Measurements from ENCODE around the gene VWA8.
A peak's percentile ranks its signal among the peaks of the same experiment; 100 is the strongest.
"Not testable (repeated sequence)": the region's sequence is repeated elsewhere in the genome, so short reads cannot be mapped to it uniquely, and the experiment has no call there.

VWA8 gene

GRCh38 chr13:41670873-41671443 is 290.0 kb downstream of the VWA8 start:
- no peak overlapping the region for H3K4me3 ChIP-seq
- no peak overlapping the region for H3K27ac ChIP-seq

DNA sequence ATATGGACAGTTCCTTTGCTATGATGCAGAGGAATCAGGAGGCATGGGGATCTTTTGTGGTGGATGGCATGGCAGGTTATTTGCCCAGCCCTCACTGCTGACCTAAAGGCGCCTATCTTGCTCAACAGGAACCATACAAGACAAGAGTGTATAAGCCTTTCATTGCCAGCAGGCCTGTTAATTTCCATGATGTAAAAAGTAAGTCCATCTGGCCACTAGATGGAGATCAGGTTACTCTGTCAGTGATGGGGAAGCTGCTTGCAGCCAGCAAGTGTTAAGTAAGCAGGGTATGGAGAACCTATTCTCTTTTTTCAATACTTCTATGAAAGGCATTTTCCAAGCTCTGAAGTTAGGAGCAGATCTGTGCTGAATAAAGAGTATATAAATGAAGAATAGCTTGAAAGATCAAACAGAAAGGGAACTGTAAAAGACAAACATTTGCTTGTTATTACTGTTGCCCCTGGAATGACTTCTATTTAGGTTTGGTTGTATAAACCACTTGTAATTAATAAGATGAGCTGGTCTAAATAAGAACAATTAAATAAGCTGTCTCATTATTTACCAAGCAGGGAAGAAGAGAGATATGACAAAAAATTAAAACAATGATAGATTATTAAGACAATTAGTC is 292.7 kb downstream of the VWA8 start:
- Histone ChIP-seq H3K27ac (no peak overlapping the region), H3K4me3 (no peak overlapping the region)

DNA sequence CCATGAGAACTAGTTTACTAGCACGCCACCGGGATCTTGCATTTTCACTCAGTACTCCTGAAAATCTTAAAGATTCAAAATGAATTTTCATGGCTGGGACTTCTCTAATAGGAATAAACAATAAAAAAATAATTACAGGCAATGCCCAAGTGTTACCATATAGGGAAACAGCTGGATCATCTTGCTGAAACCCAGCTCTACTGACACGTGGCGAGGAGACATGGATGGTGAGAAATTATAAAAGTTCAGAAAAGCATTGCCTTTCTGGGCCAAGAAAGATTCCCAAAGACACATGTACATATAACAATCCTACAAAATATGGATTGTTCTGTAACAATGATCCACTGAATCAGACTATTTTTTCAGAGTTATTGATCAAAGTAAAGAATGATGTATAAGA is 294.3 kb downstream of the VWA8 start:
- H3K27ac ChIP-seq: no peak overlapping the region
- H3K4me3 ChIP-seq: no peak overlapping the region

GRCh38 chr13:41660411-41660810 is 300.5 kb downstream of the VWA8 start:
- no peak overlapping the region for H3K4me3 ChIP-seq
- H3K27ac ChIP-seq: no peak overlapping the region

GRCh38 chr13:41658057-41658661 is 302.8 kb downstream of the VWA8 start:
- Histone ChIP-seq H3K27ac (no peak overlapping the region), H3K4me3 (no peak overlapping the region)

GRCh38 chr13:41655997-41656396 is 304.9 kb downstream of the VWA8 start:
- H3K27ac ChIP-seq: no peak overlapping the region
- H3K4me3 ChIP-seq: no peak overlapping the region

GRCh38 chr13:41654796-41655195 is 306.1 kb downstream of the VWA8 start:
- no peak overlapping the region for H3K27ac ChIP-seq
- no peak overlapping the region for H3K4me3 ChIP-seq

GRCh38 chr13:41652735-41653361 is 308.1 kb downstream of the VWA8 start:
- Histone ChIP-seq H3K4me3 (no peak overlapping the region), H3K27ac (peak overlapping the region in 2 of 21 experiments; percentile 11 to 66)

- no peak overlapping the region for H3K4me3 ChIP-seq
- H3K27ac ChIP-seq: peak overlapping the region in 5 of 21 experiments; percentile 11 to 66 (median 32)
These were observed 309.4 kb downstream of the VWA8 start for GRCh38 chr13:41651413-41652058.

DNA sequence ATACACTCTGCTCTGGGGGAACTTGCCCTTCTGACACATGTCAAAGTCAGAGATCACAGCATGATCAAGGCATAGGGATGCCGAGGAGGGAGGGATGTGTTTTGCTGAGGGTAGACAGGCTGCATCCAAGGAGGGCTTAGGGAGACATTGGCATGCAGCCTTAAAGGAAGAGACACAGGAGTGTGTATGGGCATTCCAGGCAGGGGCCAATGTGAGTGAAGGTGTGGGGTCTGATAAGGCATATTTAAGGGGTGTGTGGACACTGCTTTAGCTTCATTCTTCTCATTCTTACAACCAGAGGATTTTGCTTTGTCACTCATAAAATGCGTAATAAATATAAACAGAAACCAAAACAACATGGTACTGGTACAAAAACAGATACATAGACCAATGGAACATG is 310.2 kb downstream of the VWA8 start:
- H3K27ac ChIP-seq: peak overlapping the region in 1 of 21 experiments; percentile 31
- no peak overlapping the region for H3K4me3 ChIP-seq

DNA sequence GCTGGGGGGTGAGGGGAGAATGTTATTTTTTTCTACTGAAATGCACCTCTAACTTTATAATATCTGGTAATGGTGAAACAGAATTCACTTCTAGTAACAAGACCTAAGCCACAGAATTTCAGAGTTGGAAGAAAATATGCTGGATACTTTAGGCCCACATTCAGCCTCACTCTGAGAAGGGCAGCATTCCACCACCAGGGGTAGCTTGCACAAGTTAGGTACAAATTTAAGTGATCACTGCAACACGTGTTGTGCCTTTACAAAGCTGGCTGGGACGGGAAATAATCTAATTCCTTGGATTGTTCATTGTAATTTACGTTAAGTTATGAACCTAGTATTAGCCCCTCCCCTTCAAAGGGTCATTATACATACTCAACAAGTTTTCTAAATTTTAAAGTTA is 311.2 kb downstream of the VWA8 start:
- no peak overlapping the region for H3K4me3 ChIP-seq
- peak overlapping the region in 2 of 21 experiments; percentile 56 to 69 for H3K27ac ChIP-seq

- Histone ChIP-seq H3K4me3 (no peak overlapping the region), H3K27ac (peak overlapping the region in 7 of 21 experiments; percentile 9 to 69 (median 41))
These were observed 312.5 kb downstream of the VWA8 start for GRCh38 chr13:41648314-41648935.

DNA sequence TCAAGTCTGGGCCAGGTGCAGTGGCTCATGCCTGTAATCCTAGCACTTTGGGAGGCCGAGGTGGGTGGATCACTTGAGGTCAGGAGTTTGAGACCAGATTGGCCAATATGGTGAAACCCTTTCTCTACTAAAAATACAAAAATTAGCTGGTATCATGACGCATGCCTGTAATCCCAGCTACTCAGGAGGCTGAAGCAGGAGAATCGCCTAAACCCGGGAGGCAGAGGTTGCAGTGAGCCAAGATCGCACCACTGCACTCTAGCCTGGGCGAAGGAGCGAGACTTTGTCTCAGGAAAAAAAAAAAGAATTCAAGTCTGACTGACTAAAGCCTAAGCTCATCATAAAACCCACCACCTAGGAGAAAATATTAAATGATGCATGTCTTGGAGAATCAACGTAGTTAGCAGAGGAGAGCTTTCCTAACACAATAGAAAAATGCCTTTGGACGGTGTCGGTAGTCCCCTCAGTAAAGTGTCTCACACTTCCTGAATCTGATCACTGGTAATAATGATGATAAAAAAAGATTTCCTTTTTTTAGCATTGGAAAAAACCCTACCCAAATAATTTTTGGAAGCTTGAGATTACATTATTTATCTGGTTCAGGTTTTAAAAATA is 313.1 kb downstream of the VWA8 start:
- peak overlapping the region in 9 of 21 experiments; percentile 9 to 69 (median 26) for H3K27ac ChIP-seq

GRCh38 chr13:41645331-41645730 is 315.6 kb downstream of the VWA8 start:
- peak overlapping the region in 5 of 21 experiments; percentile 52 to 70 (median 67) for H3K27ac ChIP-seq
- no peak overlapping the region for H3K4me3 ChIP-seq

More for the DNA sequence above, 313.1 kb downstream of the VWA8 start:
- not testable (repeated sequence) for H3K4me3 ChIP-seq

- Histone ChIP-seq H3K27ac (peak overlapping the region in 6 of 21 experiments; percentile 4 to 70 (median 52)), H3K4me3 (no peak overlapping the region)
These were observed 316.2 kb downstream of the VWA8 start for GRCh38 chr13:41644742-41645141.

- Histone ChIP-seq H3K27ac (peak overlapping the region in 2 of 21 experiments; percentile 25 to 69), H3K4me3 (no peak overlapping the region)
These were observed 317.4 kb downstream of the VWA8 start for GRCh38 chr13:41643507-41643906.

GRCh38 chr13:41641961-41642360 is 318.9 kb downstream of the VWA8 start:
- Histone ChIP-seq H3K27ac (no peak overlapping the region), H3K4me3 (no peak overlapping the region)

- Histone ChIP-seq H3K27ac (no peak overlapping the region), H3K4me3 (no peak overlapping the region)
These were observed 319.5 kb downstream of the VWA8 start for GRCh38 chr13:41641429-41641828.
